Vagina (tissue), 2 donors: ENCODE results near the gene FAM117A. TPM values are rescaled to one million over a fixed set of nuclear protein-coding genes. Genes with fewer than 3 reads are reported as not detected.

Experiments used
- DNase-seq, 2 donors: peaks; one replicate each; pipeline ENCODE4 v3.0.0-alpha.2; 2017; ENCODE audit errors: extremely low spot score in 2 of 2
- H3K27ac ChIP-seq: fragments of 200-600 bp; sonication (generic); one replicate; pipeline ENCODE4 v1.5.1; 2019
- H3K27me3 ChIP-seq: fragments of 200-600 bp; sonication (generic); one replicate; pipeline ENCODE4 v1.5.1; 2019
- H3K36me3 ChIP-seq, 2 donors: fragments of 200-600 bp; sonication (generic); one replicate each; pipeline ENCODE4 v1.5.1; 2017 to 2019
- H3K4me1 ChIP-seq: fragments of 200-600 bp; sonication (generic); one replicate; pipeline ENCODE4 v1.5.1; 2019
- H3K4me3 ChIP-seq, 2 donors: fragments of 200-600 bp; sonication (generic); 1 replicate in 1 of 2; 2 replicates in 1 of 2; pipeline ENCODE4 v1.5.1; 2016 to 2019
- H3K9me3 ChIP-seq: fragments of 200-600 bp; sonication (generic); one replicate; pipeline ENCODE4 v1.5.1; 2019
- CTCF ChIP-seq, 3 experiments: fragments of 450-650 bp in 2 of 3; fragments of 200-600 bp in 1 of 3; sonication (generic) in 1 of 3; IDR thresholded peaks; one replicate each; pipeline ENCODE4 v1.5.1; 2017 to 2019; ENCODE audit warnings: antibody characterized with exemption in 3 of 3, mild to moderate bottlenecking in 2 of 3, moderate library complexity in 2 of 3
- POLR2A ChIP-seq, 2 donors: fragments of 450-650 bp; IDR thresholded peaks; one replicate each; pipeline ENCODE4 v1.6.1; 2017; ENCODE audit warnings: antibody characterized with exemption in 2 of 2, mild to moderate bottlenecking in 2 of 2, moderate library complexity in 2 of 2
- POLR2AphosphoS5 ChIP-seq, 2 donors: sonication (generic); formaldehyde crosslinking; IDR thresholded peaks; one replicate each; pipeline ENCODE4 v1.9.0; 2017; ENCODE audit warnings: antibody characterized with exemption in 2 of 2, mild to moderate bottlenecking in 2 of 2, low read depth in 1 of 2; ENCODE audit not compliant: insufficient read depth in 1 of 2
- intact Hi-C: fragments of 100-400 bp; cut with DNase I; formaldehyde crosslinking; loops from one replicate; pipeline ENCODE4 v1.15.1; 2023
- total RNA-seq: library from RNA; depleted of rRNA; stranded (reverse); fragments of >200 nt; gene quantifications from one replicate; pipeline ENCODE4 v1.2.3, GENCODE V29; 2016

Gene FAM117A
- total RNA-seq, 1 donor from 2014 or later: 15.7 TPM

GRCh38 chr17:49687878-49688491, 75.9 kb downstream of the FAM117A start:
- TF ChIP-seq POLR2A (IDR thresholded peaks at IDR 0.05) (no peak), POLR2AphosphoS5 (IDR thresholded peaks at IDR 0.05; ENCODE audit: insufficient read depth in 1 of 2, low read depth in 1 of 2) (peak in 1 of 2 donors; percentile 84)
- Histone ChIP-seq H3K9me3 (no peaks in the 10 kb centered on the region), H3K27ac (peak overlapping the region; percentile 74), H3K4me3 (no peak overlapping the region), H3K36me3 (no peaks in the 10 kb centered on the region), H3K27me3 (no peaks in the 10 kb centered on the region), H3K4me1 (peaks cover 19% of the 10 kb centered on the region)
- intact Hi-C loops: no loop called here
- no peak for DNase-seq

GRCh38 chr17:49681106-49681979, 82.6 kb downstream of the FAM117A start:
- Histone ChIP-seq H3K9me3 (no peaks in the 10 kb centered on the region), H3K27me3 (no peaks in the 10 kb centered on the region), H3K27ac (no peak overlapping the region), H3K4me3 (no peak overlapping the region), H3K4me1 (peaks cover 8% of the 10 kb centered on the region), H3K36me3 (no peaks in the 10 kb centered on the region)
- intact Hi-C loops: no loop called here
- TF ChIP-seq POLR2A (IDR thresholded peaks at IDR 0.05) (no peak), POLR2AphosphoS5 (IDR thresholded peaks at IDR 0.05; ENCODE audit: insufficient read depth in 1 of 2, low read depth in 1 of 2) (no peak), CTCF (IDR thresholded peaks at IDR 0.05) (no peak)
- DNase-seq: no peak

GRCh38 chr17:49680314-49680713, 83.6 kb downstream of the FAM117A start:
- intact Hi-C loops: no loop called here
- H3K4me1 ChIP-seq: peaks cover 18% of the 10 kb centered on the region
- DNase-seq: no peak
- TF ChIP-seq POLR2A (IDR thresholded peaks at IDR 0.05) (no peak), POLR2AphosphoS5 (IDR thresholded peaks at IDR 0.05; ENCODE audit: insufficient read depth in 1 of 2, low read depth in 1 of 2) (no peak), CTCF (IDR thresholded peaks at IDR 0.05) (no peak)
- no peak overlapping the region for H3K27ac ChIP-seq
- no peaks in the 10 kb centered on the region for H3K27me3 ChIP-seq
- H3K4me3 ChIP-seq: no peak overlapping the region
- no peaks in the 10 kb centered on the region for H3K9me3 ChIP-seq
- H3K36me3 ChIP-seq: no peaks in the 10 kb centered on the region

GRCh38 chr17:49677933-49678847, 85.7 kb downstream of the FAM117A start, which contains the start of gene SPOP:
Gene SPOP, minus strand, starts transcription at chr17:49678097. Its CDS starts 55,287 bp downstream, at chr17:49622810.
- H3K4me1 ChIP-seq: peaks cover 36% of the 10 kb centered on the region
- peak within 1 kb of the TSS; percentile 80 to 93 for H3K4me3 ChIP-seq
- peak; percentile 86 to 91 for TF ChIP-seq POLR2AphosphoS5 (IDR thresholded peaks at IDR 0.05; ENCODE audit: insufficient read depth in 1 of 2, low read depth in 1 of 2)
- no peak for TF ChIP-seq CTCF (IDR thresholded peaks at IDR 0.05)
- peak in 1 of 2 donors; percentile 47 for TF ChIP-seq POLR2A (IDR thresholded peaks at IDR 0.05)
- peak within 1 kb of the TSS; percentile 98 for H3K27ac ChIP-seq
- peak; percentile 99 to 100 for DNase-seq
- H3K36me3 ChIP-seq: no peaks in the 10 kb centered on the region
- intact Hi-C loops: loop anchor here (1.0 kb wide), 1 partner anchor 13 kb away; no protein-coding TSS in a partner anchor
- H3K27me3 ChIP-seq: no peaks in the 10 kb centered on the region
- no peaks in the 10 kb centered on the region for H3K9me3 ChIP-seq
